CD4-positive, alpha-beta T cell treated with Interferon alpha-2 for 1 hour (primary cell): ENCODE results near the gene ZBP1.

Experiments used
- DNase-seq, 2 donors: peaks; one replicate each; pipeline ENCODE4 v3.0.0-alpha.2; 2020 to 2022

The ZBP1 gene

GRCh38 chr20:57596358-57596757, 23.9 kb downstream of the ZBP1 start:
- DNase-seq, result no peak

GRCh38 chr20:57595041-57596030, 24.9 kb downstream of the ZBP1 start:
- DNase-seq, result no peak

GRCh38 chr20:57594092-57594951, 25.9 kb downstream of the ZBP1 start:
- peak; percentile 30 to 50 for DNase-seq

GRCh38 chr20:57593134-57593886, 26.9 kb downstream of the ZBP1 start:
- DNase-seq, result no peak

GRCh38 chr20:57592263-57593092, 27.7 kb downstream of the ZBP1 start:
- DNase-seq, result no peak

GRCh38 chr20:57591289-57592229, 28.7 kb downstream of the ZBP1 start:
- no peak for DNase-seq

GRCh38 chr20:57590485-57591288, 29.5 kb downstream of the ZBP1 start:
- DNase-seq, result no peak

- no peak for DNase-seq
Observed at GRCh38 chr20:57589728-57590484, 30.3 kb downstream of the ZBP1 start.

GRCh38 chr20:57589123-57589727, 31.0 kb downstream of the ZBP1 start:
- DNase-seq, result no peak

- DNase-seq, result no peak
Observed at GRCh38 chr20:57588596-57588995, 31.6 kb downstream of the ZBP1 start.

- DNase-seq, result no peak
Observed at GRCh38 chr20:57587989-57588377, 32.2 kb downstream of the ZBP1 start.

- DNase-seq, result no peak
Observed at GRCh38 chr20:57587278-57587988, 32.8 kb downstream of the ZBP1 start.

- no peak for DNase-seq
Observed at GRCh38 chr20:57586943-57587277, 33.3 kb downstream of the ZBP1 start.

GRCh38 chr20:57586370-57586793, 33.8 kb downstream of the ZBP1 start:
- no peak for DNase-seq

- DNase-seq, result no peak
Observed at GRCh38 chr20:57585466-57586213, 34.6 kb downstream of the ZBP1 start.

- DNase-seq, result no peak
Observed at GRCh38 chr20:57584768-57585461, 35.3 kb downstream of the ZBP1 start.
